NCI-H1105 (cell line): ENCODE measurements around the gene ARHGAP15.
A peak's percentile ranks its signal among the peaks of the same experiment; 100 is the strongest.

ENCODE experiments used
- DNase-seq: peaks from one replicate; lab custom pipeline; 2025; lab: John Stamatoyannopoulos, UW

Gene ARHGAP15

DNA sequence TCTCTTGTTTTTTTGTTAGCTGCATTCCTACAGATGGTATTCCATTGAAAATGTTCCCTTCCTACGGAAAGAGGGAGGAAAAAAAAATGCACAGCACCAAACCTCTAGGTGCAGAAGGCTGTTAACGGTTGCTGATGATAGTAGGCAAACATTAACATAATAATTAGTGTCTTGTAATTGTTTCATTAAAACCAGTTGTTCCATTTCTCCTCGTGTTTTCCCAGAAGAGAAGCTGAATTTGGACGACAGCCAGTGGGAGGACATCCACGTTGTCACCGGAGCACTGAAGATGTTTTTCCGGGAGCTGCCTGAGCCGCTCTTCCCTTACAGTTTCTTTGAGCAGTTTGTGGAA lies 494.7 kb downstream of the ARHGAP15 start:
- DNase-seq, result peak; percentile 76

DNA sequence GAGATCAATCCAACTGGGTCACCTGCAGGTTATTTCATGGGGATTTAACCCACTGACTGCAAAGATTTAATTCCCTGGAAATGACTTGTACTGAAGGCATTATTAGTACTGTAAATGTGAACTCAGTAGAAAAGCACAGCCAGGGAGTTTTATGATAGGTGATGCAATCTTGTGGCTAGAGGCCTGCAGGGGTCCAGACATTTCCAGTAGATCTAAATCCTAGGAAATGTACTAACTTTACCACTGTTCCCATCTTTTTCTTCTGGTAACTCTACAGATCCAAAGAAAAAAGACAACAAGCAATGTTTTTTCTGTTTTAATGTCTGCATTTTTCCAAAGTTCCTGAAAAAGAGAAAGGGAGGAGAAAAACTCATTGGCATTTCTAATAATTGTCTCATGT lies 500.1 kb downstream of the ARHGAP15 start:
- no peak for DNase-seq

DNA sequence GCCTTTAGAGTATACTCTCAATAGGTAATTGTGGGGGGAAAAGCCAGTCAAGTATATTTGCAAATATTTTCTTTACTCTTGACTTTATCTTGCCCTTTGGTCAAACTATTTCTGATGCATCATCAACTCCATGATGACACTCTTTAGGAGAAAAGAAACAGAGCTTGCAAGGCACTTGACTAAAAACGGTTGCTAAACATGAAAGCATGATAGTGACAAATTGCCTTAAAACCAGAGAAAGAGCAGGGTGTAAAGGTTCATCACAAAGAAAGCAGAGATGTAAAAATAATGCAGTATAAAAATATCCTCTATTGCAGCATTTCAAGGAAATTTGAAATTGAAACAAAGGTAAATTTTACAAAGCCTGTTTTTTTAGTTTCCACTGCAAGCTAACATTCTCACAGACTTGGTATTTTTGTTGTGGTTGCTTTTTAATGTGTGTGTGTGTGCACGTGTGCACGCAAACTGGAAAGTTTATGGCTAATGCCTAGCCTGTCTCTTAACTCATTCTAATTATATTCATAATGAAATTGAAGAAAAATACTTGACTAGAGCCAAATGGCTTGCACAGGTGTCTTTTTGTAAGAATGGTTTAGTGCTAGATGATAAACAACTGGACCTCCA lies 503.6 kb downstream of the ARHGAP15 start:
- DNase-seq, result no peak

DNA sequence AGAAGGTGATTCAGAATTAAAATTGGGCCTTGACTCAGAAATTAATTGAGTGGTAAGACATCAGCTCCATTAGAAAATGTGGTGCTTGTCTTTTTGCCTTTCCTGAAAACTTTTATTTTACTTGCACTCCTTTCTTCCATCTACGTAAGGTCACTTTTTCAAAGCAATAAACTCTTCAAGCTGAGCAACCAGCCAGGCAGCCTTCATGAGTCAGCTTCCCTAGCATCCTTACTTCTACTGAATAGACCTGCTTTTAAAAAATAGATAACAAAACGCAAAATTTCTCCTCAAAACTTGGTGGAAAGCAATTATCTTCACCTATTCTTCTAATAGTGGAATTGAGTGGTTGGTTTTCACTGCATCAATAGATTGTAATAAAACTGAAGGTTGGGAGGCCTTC lies 504.2 kb downstream of the ARHGAP15 start:
- DNase-seq, result no peak

DNA sequence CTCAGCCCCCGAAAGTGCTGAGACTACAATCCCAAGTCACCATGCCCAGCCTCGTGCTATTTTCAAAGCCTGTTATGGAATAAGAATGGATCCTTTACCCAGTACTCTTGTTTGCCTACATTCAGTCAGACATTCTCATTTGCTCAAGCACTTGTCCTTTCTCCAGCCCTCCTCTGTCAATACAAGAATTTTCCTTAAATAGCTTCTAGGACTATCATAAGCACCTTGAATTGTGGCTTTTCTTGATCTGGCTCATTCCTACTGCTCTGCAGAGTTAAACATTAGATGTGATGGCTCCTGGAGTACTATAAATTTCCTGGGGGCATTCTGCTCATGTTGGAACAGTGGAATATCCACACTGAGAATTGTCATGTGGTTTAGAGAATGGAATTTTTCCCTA lies 506.1 kb downstream of the ARHGAP15 start:
- no peak for DNase-seq

DNA sequence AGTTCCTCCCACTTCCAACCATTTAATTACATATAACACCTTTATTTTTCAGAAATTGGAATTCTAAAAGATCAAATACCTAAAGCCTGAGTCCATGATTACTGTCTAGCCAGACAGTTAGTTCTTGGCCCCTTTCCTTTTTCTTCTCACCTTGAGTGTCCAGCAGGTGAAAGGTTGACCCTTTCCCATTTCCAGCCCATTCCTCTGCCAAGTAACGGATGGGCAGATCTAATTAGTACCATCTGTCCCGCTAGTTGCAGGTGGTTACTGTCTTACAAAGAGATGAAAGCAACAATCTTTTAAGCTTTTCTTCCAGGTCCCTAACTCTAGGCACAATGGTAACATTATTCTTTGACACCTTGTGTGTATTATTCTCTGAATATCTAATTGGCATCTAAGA lies 506.7 kb downstream of the ARHGAP15 start:
- DNase-seq, result no peak

DNA sequence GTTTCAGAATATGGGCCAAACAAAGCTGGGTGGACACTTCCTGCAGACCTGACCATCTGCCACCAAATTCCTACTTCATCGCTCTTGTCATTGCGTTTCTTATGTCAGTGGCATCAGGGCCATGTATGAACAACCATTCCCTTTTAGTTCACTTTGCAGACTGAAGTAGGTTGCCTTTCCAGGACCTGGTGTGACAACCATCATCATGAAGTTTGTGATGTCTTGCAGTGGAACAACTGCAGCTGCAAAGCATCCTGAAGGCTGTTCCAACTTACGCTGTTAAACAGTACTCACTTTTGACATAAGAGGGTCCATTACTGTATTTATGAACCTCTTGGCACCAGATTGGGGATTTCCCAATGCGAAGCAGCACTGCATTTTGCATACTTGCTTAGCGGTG lies 511.6 kb downstream of the ARHGAP15 start:
- no peak for DNase-seq

DNA sequence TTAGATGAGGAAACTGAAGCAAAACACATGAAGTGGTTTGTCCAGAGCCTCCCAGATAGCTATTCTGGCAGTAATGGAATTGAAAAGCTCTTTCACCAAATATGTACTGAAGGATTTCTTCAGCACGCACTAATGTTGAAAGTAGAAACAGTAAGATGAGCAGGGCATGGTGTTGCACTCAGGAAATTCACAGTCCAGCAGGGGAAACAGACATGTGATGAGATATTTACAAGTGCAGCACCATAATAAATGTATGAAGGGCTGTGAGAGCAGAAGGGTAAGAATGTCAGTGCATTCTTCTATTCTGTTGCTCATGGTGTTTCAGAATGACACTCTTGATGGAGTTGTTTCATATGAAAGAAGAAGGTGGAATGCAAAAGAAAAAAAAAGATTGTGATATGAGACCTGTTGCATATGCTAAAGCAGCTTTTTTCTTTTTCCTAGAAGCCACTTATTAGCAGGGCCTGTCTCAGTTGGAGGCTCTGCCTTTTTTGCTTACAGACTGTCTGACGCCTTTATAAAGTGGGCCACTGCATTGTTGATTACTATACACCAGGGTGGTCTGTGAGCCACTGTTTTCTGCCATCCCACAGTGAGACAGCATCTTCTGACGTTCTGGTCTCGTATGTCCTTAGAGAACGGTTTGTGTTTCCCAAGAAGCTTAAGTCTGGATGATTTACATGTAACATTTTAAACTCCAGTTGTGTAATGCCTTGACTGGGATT lies 516.9 kb downstream of the ARHGAP15 start:
- no peak for DNase-seq

DNA sequence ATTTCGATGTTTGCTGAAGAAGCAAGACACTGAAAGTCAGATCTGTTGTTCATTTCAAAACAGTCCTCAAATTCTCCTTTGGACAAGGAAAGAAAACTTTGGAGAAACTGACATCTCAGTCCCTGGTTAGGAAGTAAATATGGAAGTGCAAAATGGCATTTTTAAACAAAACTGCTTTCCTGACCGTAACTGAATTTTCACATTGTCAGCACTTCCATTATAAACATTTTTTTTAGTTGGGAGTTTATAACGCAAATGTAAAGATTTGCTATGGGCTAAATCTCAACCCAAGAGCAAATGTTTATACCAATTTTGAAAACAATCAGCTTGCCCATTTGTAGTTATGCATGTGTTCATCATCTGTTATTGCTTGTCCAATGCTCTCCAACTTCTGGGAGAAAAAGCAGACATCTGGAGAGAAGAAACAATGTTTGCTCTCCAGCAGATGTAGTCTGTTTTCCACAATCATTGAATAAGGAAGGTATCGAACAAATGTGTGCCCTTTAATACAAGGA lies 520.1 kb downstream of the ARHGAP15 start:
- DNase-seq, result no peak

DNA sequence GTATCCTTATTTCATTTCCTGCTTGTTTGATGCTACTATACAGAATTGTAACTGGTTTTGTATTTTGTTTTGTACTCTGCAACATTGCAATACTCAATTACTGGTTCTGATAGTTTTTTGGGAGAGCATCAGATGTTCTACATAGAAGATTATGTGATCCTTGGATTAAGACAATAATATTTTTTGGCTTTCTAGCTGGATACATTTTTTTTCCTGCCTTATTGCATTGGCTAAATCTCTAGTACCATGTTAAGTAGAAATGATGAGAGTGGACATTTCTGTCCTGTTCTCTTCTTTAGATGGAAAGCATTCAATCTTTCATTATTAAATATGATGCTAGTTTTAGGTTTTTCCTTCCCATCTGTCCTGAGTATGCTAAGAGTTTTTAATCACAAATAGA lies 523.5 kb downstream of the ARHGAP15 start:
- DNase-seq, result no peak

DNA sequence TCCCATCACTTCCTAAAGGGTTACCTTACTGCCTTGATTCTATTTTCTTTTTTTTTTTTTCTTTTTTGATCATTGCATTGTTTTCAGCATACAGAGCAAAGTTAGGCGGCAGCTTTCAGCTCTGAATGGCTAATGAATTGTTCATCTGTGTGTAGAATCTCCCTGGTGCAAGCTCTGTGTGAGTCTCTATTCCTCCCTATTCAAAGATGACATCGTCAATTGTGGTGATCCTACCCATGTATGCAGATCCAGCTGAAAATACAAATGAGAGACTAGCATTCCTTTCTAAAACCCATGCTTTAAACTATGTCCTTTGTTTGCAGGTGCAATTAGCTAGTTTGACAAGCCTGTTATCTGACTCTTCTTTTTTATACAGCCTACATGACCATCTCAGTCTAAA lies 539.0 kb downstream of the ARHGAP15 start:
- no peak for DNase-seq

DNA sequence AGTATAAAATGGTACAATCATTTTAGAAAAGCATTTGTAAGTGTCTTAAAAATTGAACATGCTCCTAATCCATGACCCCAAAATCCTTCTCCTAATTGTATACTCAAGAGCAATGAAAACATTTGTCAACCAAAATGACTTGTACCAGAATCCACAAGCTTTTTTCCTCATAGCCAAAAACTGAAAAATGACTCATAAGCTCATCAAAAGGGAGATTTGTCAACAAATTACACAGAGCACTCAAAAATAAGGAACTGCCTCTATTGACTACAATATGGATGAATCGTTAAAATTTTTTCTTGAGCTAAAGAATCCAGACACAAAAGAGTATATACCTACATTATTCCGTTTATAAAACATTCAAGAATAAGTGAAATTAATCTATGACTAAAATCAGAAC lies 544.8 kb downstream of the ARHGAP15 start:
- no peak for DNase-seq

DNA sequence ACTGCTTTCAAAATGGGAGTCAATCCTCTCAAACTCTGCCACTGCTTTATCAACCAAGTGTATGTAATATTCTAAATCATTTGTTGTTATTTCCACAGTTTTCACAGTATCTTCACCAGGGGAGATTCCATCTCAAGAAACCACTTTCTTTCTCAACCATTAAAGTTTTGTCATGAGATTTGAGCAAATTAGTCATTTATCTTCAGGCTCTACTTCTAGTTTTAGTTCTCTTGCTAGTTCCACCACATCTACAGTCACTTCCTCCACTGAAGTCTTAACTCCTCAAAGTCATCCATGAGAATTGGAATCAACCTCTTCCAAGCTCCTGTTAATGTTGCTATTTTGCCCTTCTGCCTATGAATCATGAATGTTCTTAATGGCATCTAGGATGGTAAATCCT lies 545.8 kb downstream of the ARHGAP15 start:
- no peak for DNase-seq

DNA sequence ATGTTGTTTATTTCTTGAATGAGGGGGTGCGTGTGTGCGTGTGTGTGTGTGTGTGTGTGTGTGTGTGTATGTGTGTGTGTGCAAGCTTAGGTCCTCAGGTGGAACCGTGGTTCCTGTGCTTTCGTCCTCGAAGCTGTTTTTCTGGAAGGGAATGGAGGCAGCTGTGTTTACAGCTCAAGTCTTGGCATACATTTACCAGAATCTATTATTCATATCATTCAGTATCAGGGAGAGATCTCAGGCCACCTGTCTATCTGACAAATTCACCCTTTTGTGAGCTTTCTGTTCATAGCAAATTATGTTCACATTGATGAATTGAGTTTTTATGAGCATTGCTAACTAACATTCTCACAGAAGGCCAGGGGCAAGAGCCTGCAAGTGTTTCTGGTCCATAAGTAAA lies 550.4 kb downstream of the ARHGAP15 start:
- DNase-seq, result peak; percentile 85

DNA sequence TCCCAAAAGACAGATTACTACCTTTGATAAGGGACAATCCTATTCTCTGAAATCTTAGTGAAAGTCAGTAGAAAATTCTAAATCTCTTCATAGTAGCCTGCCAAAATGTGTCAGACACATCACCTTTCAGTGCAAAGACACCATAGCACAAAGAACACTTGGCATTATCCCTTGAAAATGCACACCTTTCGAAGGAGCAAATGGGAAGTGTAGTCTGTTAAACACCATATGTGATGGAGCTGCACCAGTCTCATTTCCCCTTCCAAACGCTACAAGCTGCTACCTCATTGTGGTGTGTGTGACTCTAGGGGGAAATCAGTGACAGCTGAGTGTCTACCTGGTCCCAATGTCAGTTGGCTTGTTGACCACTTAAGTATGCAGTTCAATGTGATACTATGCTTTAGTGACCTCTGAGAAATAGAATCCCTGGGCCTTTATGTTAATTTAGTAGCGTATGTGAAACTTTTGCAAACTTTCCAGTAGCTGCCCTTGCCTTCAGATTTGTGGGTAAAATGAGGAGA lies 551.7 kb downstream of the ARHGAP15 start:
- DNase-seq, result no peak

DNA sequence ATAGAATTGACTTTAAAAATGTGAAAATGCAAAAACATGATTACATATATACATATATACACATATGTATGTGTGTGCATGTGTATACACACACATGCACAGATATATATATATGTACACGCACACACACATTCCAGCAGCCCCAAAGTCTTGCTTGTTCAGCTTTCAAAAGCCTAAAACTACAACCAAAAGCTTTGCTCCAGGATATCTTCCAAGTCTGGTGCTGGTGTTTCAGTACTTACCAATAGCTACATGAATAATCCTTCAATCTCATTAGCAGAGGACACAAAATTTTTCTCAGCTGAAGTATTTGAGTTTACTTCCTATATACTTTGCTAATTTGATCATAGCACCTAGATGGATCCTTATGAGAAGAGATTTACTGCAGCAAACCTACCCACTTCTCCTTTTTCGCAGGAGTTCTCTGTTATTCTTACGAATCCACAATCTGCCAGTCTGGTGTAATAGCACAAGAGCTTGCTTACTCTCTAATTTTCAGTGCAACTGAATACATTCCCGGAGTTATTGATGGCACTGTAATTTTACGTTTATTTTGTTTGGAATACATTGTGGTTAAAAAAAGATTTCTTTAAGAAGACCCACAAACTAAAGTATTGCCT lies 553.3 kb downstream of the ARHGAP15 start:
- DNase-seq, result no peak

DNA sequence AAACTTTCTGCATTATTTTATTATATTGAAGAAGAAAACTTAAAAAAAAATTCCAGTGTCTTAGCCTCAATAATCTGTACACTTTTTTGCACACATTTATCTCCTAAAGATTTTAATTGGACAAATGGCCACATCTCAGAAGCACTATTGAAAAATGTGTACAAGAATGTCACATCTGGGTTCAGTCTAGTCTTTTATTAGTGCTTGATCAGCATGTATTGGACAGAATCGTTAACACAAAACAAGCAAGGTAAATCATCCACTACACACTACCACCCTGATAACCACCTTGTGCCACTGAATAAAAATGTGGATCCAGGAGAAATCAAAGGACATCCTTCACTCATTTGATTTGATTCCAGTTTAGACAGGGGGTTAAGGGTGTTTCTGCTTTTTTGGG lies 554.8 kb downstream of the ARHGAP15 start:
- DNase-seq, result no peak

DNA sequence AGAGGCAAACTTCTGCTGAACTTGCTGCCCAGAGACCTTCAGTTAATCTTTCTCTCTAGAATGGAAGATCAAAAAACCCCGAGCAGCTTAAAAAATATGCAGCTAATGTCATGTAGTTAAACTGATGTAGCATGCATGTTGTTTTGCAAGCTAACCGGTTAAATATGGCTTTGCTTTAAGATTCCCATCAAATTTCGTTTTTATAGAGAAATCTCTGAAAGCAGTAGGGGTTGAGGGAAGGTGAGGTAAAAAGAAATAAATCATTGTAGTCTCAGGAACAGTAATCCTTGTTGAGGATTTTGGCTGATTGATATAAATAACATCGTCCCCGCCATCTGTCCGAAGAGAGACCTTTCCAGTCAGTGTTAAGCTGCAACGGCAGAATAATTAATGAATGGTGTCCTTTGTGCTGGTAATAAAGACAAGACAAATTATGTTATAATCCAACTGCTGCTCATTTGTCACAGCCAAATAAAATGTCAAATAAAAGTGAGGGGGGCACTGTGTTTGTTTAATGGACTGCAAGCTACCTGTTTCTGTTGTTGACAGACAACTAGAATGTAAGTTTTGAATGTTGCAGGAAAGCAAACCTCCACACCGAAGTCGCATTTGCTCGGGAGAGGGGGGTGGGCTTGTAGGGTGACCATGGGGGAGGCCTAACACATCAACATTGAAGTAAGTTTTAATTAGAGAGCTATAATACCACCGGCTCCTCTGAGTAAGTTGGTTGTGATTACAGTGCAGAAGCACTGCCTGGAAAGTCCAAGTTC lies 555.5 kb downstream of the ARHGAP15 start:
- no peak for DNase-seq

DNA sequence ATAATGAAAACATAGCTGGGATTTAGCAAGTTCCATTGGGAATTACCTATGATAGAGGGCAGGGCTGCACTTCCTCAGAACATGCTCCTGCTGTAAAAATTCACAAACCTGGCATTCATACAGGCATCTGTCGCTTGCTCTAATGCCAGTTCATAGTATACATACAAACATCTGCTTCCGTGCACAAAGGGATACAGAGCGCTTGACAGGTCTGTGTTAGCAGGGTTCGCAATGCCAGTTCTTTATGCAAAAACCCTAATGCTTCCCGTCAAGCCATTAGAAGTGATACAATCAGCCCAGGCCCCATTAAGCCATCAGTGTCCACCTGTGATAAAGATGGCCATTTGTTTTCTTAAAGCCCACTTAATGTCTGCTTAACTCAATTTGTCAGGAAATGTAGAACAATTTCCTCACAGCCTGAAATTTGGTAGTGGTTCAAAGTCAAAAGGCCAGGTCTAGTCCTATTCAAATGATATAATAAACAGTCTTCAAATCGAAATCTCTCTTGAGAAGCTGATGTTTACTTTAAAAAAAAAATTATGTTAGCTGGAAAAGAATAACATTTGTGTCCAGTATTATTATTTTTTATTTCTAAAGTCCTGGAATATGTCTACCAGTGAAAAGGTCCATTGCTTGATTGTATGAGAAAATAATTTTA lies 556.3 kb downstream of the ARHGAP15 start:
- peak; percentile 56 for DNase-seq

DNA sequence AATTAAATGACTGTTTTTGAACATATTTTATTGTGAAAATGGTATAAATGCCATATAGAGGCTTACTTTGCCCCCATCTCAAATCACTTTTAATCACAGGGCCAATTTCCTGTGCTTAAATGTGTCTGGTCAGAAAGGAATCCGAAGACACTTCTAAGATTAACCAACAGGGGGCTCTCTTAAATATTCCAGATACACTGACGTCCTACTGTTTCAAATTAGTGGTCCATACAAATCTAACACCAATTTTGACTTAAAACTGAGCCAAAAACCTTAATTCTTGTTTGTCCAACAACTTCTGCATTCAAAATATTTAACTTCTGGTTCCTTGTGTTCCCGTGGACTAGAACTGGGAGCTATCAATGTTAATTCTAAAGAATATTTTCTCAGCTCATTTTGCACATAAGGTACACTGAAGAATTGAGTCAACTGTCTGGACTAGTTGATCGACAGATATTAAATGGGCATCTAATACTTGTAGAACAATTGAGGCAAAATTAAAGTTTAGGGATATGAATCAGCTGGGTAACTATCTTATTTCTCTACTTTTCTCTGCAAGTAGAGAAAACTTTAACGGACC lies 557.5 kb downstream of the ARHGAP15 start:
- no peak for DNase-seq

DNA sequence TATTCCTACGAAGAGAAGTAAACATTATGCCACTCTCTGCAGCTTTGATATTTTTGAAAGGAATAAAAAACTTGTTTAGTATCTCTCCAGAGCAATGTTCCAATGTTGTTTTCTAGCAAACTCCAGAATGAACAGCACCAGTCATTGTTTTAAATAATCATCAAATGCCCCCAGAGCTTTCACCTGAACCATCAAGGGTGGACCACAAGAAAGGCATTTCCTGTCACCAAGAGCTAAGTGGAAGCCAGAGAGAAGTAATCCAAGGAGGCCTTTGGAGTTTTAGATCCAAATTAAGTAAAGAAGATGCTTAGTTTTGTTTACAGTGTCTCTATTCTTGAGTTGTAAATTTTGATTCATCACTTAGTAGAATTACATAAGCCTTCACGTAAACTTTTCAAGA lies 559.0 kb downstream of the ARHGAP15 start:
- no peak for DNase-seq

DNA sequence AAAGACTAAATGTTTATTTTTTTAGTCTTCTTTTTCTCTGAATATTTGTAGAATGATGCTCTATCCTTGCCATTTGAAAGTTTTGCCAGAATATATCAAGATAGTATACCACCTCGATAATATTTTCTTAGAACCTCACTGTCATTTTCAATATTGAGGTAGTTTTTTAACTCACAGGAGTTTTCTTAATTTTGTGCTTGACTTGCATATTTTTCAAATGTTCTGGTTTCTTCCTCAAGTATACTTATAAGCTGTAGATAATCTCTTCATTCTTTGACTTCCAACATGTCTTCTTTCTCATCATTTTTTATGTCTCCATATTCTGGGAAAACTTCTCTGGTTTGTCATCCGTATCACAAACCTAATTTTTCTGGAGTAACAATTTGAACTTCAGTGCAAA lies 559.6 kb downstream of the ARHGAP15 start:
- no peak for DNase-seq
